Dermis blood vessel endothelial cell (primary cell): ENCODE results near the gene PEX16. TPM values are rescaled to one million over a fixed set of nuclear protein-coding genes. Genes with fewer than 3 reads are reported as not detected.

Experiments used
- DNase-seq: peaks from one replicate; pipeline ENCODE4 v3.0.0; 2010
- total RNA-seq: library from RNA; depleted of rRNA; stranded (reverse); fragments of >200 nt; gene quantifications from 2 replicates; pipeline ENCODE4 v1.2.3, GENCODE V29; 2014

PEX16 gene
- total RNA-seq, 1 donor from 2014 or later: 33.4 TPM

DNA sequence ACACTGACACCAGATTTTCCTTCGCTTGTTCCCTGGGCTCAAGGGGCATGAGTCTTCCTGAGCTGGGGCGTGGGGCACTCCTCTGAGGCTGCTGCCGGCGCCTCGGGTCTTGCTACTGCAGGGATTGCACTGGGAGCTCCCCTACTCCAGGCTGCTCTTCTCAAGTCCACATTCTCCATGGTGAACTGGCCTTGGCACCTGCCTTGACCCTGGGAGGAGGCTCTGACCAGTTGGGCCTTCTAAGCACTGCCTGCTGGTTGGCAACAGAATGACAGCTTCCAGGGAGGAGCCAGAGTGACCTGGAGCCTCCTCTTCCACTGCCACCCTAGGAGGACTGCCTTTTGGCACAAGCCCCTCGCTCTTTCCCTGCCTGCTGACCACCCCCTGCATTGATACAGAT is 20.1 kb downstream of the PEX16 start:
- no peak for DNase-seq

DNA sequence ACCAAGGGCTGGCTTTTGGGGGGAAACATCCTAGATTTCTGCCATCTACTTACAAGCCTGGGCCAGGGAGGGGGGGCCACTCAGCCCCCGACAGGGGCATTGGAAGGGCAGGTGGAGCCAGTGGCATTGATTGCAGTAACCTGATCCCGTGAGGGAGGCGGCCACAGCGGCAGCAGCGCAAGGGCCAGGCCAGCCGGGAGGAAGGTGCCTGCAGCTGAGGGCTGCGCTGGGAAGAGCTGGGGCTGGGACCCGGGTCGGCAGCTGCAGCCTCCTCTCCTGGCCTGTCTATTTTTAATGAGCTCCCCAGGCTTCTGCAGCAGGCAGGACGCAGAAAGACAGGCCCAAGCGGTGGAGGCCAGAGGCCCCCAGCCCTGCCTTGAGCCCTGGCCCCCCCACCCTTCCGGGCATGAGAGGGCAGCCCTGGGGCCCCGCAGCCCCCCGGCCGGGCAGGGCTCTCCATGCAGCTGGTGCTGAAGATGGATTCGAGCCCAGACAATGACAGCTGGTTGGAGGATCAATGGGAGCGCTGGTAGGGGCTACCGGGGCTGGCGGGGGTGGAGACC is 21.2 kb downstream of the PEX16 start:
- no peak for DNase-seq

DNA sequence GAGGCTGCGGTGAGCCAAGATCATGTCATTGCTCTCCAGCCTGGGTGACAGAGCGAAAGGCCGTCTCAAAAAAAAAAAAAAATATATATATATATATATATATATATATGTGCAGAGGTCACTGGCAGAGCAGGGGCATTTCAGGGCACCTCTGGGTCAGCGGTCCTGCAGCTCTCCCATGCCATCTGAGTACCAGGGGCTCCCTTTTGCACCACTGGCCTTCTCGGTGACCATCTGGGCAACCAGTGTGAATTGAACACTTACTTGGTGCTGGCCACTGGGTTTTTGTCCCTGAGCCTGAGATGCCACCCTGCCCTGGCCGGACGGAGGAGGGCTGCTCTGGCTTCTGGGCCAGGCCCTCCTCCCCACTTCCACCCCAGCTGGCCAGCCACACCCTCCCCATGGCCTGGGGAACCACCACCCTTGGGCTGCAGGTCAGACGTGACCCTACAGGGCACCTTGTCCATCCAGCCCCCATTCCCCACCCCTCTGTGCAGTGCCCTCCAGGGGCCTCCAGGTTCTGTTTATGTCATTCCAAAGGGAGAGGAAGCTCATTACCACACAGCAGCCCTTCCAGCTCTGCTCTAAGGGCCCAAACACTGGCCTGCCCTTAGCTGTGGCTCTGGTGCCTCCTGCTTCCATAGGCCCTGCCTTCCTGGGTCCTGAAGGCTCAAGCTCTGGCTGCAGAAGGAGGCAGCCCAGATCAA is 22.0 kb downstream of the PEX16 start:
- no peak for DNase-seq

DNA sequence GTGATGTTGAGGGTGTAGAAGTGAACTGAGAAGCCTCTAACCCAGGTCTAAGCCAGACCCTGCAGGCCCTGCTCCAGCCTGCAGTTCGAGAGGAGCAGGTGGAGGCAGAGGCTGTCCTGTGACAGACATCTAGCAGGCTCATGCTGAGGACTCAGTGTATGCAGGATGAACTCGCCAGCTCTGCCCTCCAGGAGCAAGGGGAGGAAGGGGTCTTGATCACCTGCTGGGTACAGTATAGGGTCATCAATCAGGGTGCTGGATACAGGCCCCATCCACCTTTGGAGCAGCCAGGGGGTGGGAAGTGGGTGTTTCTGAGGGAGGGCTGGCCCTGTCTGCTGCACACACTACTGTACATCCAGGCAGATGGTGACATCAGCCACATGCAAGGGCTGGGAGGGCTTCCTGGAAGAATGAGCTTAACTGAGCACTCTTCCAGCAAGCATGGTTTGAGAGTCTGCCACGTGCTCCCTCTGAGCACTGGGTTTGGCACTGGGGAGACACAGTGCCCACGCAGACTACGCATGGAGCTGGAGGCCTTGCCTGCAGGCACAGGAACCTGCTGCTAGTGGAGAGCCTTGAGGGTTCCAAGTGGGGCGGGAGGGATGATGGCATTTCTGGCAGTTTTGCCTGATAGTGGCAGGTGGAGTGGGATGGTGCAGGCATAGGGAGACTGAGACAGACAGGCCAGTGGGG is 23.0 kb downstream of the PEX16 start:
- DNase-seq: no peak

DNA sequence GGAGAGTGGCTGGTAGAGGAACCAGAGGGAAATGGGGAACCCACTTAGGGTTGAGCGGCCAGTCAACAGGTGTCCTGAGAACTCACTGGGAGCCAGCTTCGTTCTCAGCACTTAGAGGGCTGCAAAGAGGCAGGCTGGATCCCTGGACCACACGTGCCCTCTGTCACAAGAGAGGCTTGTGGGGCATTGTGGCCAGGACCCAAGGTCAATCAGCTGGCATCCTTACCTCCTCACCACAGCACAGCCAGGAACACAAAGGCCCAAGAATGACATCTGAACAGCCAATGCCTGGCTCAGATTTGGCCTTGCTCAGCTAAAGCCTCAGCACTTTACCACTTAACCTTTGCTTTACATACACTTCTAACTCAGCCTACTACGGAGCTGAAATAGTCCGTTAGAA is 24.8 kb downstream of the PEX16 start:
- no peak for DNase-seq

DNA sequence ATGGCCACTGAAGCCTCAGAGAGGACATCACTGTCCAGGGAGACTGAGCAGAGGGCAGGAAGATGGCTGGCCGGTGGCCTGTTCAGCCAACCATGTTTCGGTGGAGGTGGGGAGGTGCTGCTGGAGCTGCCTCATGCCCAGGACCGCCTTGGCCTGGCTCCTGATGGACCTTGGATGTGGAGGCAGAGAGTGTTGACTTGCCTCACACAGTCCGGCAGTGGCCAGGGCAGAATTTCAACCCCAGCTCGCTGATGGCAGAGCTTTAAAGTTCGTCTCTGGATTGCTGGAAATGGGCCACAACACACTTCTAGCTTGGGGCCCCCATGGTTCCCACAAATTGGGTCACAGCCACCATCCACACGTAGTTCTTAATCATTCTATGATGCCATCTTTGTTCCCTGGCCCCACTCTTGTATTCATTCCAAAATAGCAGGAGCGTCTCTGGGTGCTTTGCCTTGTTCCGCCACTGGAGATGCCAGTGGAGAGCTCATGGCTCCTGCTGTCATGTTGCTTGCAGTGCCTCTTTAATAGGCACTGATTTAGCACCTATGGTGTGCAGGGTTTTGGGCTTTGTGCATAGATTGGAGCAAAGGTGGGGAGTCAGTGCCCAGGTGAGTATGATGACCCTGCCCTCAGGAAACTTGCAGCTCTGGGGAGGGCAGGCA is 26.7 kb downstream of the PEX16 start:
- no peak for DNase-seq

DNA sequence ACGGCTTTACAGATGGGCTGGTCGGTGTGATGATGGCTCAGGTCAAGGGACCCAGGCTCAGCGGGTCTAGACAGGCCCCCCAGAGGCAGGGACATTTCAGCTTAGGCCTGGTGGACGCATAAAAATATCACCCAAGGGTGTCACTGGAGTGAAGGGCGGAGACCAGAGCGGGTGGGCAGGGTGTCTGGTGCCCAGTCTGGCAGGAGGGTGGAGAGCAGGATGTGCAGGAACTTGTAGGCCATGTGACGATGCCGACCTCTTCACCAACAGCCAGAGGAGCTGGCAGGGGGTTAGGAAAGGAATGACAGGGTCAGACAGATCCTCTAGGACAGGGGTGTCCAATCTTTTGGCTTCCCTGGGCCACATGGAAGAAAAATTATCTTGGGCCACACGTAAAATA is 27.7 kb downstream of the PEX16 start:
- DNase-seq: no peak

DNA sequence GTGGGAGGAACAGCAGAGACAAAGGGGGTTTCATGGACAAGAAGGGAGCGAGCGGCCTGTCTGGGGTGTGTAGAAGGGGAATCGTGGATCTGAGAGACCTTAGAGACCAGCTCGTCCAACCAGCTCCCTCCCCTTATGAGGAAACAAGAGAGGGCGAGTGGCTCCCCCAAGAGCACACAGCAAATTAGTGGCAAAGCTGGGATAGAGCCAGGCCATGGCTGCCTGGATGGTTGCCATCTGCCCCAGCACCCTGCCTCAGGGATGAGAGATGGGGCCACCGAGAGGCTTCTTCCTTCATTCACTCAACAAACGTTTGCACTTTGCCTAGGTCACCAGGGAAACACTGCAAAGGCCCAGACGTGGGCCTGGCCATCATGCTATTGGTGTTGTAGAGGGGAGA is 28.1 kb downstream of the PEX16 start:
- no peak for DNase-seq

DNA sequence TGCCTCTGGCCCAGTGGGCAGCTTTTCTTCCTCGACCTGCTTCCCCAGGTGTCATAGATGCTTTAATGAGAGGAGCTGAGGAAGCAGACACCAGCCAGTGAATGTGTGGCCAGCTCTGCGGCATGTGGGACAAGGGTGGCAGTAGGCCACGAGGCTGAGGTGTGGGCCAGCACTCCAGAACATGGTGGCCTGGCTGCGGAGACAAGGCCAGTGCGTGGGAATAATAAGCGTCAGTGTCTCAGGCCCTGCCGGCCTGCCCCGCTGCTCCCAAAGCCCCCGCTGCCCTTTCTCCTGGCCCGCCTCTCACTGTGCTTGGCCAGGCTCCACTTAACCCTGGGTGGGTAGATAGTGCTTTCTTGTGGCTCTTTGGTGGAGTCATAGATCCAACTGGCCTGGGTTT is 30.1 kb downstream of the PEX16 start:
- DNase-seq: no peak

DNA sequence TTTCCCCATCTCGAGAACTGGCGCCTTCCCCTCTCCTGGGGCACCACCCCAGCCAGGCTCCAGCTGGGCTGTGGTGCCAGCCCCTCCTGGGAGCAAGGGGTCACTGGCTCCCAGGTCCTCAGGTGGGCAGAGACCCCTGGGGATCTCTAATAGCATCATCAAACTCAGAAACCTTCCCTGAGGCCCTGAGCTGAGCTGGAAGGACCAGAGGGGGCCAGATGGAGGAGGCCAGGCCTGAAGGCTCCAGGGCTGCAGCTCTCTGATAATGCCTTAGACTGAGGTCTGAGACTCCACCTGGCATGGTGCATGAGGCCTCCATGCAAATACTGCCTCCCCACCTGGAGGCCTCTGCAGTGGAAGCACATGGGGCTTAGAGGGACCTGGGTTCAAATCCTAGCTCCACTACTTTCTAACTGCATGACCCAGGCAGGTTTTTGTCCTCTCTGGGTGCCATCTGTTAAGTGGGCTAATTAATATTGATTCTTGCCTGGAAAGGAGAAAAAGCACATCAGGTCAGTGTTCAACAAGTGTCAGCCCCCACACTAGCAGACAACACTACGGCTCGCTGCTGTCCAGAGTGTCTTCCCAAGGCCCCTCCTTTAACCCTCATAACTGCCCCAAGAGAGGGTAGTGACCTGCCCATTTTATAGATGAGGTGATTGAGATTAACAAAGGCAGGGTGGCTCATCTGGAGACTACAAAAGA is 30.7 kb downstream of the PEX16 start:
- DNase-seq: no peak

DNA sequence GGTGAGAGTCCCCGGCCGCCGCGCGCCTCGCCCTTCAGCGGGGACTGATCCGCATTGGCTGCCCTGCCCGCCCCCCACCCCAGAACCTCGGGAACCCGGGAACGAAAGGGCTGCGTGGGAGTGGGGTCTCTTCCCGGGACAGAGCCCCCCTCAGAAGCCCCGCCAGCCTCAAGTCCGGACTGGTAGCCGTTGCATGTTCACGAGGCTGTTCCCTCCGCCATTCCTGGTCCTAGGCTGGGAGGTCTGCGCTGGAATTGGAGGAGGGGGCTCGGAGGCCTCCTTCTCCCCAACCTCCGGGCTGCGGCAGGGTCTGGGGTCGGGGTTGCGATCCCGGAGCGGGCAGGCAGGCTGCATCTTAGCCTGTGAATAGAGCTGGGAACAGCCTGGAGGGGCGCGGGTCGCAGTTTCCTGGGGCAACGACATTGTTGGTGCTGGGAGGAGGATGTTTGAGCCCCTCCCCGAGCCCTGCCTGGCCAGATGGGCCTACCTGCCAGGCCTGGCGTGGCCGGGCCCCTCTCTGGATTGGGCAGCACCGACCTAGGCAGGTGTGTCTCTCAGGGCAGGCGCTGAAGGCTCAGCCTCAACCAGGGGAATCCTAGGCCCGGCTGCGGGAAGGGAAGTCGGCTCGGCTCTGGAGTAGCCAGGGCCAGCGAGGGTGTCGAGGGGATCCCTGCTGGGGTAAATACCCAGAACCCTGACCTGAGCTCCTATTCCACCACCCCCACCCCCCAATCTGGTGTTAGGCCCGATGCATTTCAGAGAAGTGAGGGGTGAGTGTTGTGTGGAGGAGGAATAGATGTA is 31.6 kb downstream of the PEX16 start:
- DNase-seq: no peak

DNA sequence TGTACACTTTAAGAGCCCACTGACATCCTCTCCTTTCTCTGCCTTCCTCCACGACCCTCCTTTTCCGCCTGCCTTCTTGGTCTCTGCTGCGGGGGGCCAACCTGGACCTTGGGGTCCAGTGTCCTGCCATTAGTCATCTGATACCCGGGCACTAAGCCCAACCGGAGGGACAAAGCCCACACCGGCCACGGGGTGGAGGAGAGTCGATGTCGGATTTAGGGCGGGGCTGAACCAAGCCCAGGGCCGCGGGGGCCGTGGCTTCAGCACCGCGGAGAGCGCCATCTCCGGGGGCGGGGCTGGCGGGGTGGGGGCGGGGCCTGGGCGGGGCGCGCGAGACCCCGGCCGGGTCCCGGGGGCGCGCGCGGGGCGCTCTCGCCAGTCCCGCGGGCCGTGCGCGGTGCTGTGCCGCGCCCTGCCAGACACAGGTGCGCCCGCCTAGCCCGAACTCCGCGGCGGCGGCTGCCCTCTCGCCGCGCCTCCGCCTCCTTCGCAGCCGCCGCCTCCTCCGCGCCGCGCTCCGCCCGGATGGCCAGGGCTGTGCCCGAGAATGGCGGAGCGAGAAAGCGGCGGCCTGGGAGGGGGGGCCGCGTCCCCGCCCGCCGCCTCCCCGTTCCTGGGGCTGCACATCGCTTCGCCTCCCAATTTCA is 32.3 kb downstream of the PEX16 start, which contains the start of gene MAPK8IP1:
TSS of gene MAPK8IP1 (plus strand) at position 378 of the 647 bp plus-strand sequence. CDS start at position 548, 170 bp downstream.
- peak; percentile 57 for DNase-seq

DNA sequence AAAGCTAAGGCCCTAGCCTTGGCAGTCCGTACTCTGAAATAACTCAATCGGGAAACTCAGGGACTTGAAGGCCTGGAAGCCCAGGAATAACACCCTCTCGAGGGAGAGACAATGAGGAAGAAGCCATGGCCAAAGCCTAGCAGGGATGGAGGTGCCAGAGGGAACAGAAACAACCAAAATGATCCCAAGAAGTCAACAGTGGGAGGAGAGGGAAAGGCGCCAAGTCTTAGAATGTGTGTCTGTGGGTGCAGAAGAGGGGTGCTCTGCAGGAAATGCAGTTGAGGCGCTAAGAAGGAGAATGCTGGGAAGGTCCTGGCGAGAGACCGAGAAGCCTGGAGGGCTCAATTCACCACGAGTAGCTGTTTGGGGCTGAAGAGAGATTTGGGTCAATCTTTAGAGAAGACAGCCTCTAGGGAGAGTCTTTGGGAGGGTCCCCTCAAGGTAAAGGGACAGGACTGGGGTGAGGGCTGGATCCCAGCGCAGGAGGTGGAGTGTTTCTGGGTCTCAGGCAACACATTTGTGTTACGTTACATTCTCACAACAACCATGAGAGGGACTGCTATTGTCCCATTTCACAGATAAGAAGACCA is 33.0 kb downstream of the PEX16 start:
- DNase-seq: no peak

DNA sequence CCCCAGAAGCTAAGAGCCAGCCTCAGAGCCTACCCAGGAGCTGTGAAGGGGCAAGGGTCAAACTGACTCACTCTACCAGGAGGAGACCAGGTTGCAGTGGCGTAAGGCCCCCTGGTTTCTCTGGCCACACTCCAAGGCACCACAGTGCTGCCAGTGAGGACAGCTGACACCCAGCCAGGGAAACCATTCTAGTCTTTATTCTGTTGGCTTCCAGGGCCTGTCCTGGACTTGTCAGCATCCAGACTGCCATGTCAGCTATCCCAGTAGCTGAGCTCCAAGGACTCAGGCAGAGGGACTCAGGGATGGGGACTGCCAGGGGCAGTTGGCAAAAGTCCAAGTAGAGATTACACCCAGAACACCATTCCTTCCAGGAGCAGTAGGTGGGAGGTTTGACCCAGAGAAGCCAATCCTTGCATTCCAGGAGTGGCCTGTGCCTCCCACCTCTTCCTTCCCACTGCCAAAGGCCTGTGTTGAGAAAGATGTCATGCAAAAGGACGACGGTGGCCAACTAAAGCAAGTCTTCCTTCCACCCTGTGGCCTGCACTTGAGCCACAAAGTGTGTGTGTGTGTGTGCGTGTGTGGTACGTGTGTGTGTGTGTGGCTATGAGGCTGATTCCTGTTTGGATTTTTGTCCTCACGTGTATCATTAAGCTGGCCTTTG is 35.8 kb downstream of the PEX16 start:
- no peak for DNase-seq

DNA sequence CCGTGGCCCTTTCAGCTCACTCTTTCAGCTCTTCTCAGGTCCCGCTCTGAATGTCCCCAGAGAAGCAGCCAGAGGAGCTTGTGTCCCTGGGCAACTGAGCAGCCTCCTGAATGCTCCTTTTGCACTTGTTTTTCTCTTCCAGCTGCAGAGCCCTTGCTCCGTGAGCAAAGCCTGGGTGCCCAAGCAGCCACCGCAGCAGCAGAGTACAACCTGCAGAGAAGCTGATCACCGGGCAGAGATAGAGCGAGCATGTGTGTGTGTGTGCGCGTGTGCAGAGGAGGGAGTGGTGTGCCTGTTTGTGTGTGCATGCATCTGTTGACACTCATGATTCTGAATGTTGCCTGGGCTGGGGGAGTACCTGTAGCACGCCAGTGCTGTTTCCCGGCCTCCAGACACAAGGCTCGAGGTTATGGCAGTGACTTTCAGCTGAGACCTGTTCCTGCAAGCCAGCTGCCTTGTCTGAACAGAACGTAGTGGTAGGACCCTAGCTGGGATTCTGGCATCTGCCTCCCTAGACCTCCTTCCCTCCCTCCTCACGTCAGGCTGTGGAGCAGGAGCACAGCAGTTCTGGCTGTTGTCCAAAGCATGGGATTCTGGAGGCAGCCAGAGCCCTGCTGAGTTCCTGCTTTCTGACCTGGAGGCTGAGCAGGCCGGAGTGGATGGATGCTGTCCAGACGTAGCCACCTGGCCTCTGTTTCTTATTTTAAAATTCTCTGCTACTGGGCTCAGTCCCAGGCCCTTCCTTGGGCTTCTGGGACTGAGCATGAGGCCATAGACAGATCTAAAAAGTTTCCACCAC is 36.7 kb downstream of the PEX16 start:
- DNase-seq: no peak

DNA sequence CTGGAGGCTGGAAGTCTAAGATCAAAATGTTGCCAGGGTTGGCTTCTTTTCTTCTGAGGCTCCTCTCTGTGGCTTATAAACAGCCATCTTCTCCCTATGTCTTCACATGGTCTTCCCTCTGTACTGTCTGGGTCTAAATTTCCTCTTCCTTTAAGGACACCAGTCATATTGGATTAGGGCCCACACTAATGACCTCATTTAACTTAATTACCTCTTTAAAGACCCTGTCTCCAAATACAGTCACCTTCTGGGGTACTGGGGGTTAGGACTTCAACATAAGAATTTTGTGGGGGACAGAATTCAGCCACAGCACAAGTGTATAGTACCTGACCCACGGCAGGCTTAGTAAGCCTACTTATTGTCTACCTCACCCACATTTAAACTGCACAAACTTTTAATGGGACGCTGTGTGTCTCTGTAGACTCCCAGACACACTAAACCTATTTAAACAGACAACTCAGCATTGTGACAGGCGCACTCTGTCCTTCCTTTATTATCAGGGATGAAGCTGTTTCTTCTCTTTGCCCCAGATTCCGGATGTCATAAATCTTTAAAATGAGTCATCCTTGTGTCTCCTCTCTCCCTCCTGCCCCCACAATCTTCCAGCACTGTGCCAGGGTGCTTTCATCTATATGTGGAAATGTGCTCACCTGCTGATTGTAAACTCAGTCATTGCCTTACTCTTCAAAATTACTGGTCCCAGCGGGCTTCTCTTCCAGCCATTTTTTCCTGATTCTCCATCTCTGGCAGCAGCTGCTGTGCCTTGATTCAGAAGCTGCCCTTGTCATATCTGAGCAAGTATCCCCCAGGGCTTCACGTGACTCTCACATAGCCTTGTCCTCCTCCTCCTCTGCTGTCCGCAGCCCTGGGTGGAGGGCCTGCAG is 37.6 kb downstream of the PEX16 start:
- no peak for DNase-seq

DNA sequence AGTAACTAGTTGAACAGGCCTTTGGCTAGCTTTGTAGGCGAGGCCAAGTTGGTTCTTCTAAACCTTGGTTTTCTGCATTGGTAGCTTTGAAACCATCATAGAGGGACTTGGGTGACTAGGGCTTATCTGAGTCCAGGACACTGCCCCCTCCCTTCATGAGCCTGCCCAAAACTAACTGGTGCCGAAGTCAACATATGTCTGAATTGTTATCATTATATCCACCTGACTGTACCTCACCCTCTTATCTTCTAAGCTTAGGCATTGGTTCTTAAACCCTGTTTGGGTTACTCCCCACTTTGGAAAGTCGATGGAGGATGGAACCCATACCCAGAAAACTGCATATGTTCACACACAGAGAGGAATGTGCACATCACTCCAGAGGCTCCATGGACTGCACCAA is 39.8 kb downstream of the PEX16 start:
- no peak for DNase-seq

DNA sequence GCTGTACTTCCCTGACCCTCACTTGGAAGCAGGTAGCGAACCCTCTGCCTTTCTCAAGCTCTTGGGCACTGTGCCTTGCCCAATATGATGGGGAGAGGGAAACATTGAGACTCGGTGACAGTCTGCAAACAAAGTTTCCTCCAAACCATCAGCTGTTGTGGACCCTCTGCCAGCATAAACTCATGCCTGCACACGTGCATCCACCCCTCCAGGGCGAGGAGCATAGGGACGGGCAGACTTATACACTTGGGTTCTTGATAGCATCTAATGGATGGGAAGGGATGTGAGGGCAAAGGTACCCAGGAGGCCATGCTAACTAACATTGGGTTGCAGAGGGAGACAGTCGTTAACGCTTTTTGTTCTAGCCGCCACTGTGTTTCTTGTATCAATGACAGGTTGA is 40.5 kb downstream of the PEX16 start:
- DNase-seq: no peak

DNA sequence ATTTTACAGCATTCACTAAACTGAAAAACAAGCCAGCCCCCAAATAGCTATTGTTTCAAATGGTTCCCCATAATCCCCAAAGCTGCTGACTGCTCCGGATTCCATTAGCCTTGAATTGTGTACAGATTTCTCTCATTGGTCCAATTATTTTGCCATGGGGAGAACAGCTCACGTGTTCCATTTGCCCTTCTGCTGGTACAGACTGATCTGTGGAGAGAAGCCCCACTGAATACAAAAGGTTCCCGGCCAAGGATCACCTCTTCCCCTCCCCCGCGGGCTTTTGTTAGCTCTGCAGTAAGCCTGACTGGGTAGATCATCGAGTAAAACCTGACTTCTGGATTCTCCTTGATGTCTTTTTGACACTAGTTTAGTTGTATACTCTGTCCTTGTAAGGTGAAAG is 41.3 kb downstream of the PEX16 start:
- DNase-seq: no peak
